NT2/D1 (cell line): ENCODE measurements around the gene ZNF500.

Experiments used
- SUZ12 ChIP-seq: IDR thresholded peaks from 2 replicates; pipeline ENCODE4 v1.6.1; 2011; ENCODE audit not compliant: insufficient read length, insufficient read depth; ENCODE audit errors: extremely low read depth
- YY1 ChIP-seq: IDR thresholded peaks from 2 replicates; pipeline ENCODE4 v1.6.1; 2011; ENCODE audit not compliant: insufficient read length, insufficient read depth
- ZNF274 ChIP-seq: IDR thresholded peaks from 2 replicates; pipeline ENCODE4 v1.6.1; 2011; ENCODE audit warnings: mild to moderate bottlenecking, low read depth, low read length

DNA sequence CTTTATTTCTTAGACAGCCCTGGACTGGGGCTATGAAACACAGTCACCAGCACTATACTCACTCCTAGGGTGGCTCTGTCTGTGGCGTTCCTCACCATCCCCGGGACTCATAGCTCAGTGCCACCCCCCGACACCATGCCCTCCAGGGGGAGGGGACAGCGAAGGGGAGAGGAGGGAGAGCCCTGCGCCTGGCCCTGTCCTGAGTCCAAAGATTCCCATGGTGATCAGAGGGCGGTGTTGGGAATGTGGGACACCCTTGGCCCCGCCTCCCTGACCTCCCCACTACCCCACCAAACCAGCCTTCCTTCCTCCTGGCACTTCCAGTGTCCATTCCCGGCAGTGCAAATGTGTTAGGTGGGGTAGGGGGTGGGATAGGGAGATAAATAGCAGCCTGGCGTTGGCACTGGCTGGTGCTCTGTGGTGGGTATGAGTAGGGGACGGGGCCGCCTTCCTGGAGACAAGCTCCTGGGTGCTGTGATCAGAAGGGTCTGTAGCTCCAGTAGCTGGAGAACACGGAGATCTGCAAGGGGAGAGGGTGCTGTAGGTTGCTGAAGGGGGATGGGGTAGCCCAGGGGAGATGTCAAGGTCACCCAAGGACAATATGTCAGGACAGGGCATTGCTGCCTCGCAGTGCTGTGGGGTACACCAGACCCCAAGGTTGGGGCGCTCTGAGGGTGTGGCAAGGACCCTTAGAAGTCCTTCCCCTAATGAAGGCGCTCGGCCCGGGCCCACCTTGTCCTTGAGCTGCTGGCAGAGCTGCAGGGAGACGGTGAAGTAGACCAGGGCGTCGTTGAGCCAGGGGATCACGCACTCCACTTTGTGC, 30.2 kb upstream of the ZNF500 start:
- TF ChIP-seq YY1 (no peak), ZNF274 (no peak), SUZ12 (no peak)
